Stimulated activated CD8-positive, alpha-beta memory T cell treated with anti-CD3 and anti-CD28 coated beads, Interleukin-7, amount 100 ng/mL, for 1 hour (primary cell): ENCODE data around the gene GET3.
"Not testable (repeated sequence)": the region's sequence is repeated elsewhere in the genome, so short reads cannot be mapped to it uniquely, and the experiment has no call there.

Experiments used
- DNase-seq, 2 donors: peaks; one replicate each; pipeline ENCODE4 v3.0.0-alpha.2; 2020; ENCODE audit warnings: low read depth in 2 of 2

Gene GET3

GRCh38 chr19:12792051-12792852 is 55.0 kb downstream of the GET3 start:
- peak; percentile 52 to 53 for DNase-seq

DNA sequence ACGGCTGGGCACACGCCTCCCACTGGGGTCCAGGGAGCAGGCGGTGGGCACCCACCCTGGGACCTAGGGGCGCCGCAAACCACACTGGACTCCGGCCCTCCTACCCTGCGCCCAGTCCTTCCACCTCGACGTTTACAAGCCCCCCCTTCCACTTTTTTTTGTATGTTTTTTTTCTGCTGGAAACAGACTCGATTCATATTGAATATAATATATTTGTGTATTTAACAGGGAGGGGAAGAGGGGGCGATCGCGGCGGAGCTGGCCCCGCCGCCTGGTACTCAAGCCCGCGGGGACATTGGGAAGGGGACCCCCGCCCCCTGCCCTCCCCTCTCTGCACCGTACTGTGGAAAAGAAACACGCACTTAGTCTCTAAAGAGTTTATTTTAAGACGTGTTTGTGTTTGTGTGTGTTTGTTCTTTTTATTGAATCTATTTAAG is 55.6 kb downstream of the GET3 start:
- DNase-seq, result no peak

DNA sequence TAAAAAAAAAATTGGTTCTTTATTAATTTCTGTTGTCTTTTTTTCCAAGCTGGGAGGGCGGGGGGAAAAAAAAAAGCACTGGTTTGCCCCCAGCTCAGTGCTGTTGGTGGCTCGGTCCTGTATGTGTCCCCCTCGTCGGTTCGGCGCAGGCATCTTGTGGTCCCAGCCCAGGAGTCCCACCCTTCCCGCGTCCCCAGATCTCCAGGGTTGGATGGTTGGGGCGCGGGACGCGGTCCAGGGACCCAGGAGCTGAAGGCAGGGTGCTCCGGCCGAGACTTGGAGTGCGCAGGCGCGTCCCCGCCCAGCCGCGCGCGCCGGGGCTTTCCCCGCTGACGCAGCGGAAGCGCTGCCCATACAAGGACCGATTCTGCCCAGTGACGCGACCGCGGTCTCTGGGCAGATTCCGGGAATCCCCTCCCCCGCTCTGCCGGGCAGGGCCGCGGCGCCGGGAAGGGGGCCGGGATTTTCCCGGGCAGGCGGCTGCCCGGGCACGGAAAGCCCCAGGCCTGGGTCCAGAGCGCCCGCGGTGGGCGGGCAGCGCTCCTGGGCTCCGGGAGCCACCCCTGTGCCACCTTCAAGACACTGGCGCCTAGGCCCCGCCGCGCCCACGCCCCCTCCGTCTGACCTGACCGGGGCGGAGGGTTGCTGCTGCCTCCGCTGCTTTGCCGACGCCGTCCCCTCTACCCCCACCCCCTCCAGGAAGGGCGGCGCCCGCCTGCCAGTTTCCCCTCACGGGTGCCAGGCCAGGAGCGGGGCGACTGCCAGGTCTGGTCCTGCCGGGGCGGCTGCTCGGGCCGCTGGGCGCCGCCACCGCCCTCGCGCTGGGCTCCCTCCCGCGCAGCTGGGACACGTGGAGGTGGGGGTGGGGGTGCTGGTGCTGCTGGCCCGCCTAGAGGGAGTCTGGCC is 56.2 kb downstream of the GET3 start:
- DNase-seq, result peak; percentile 85 to 91

GRCh38 chr19:12794196-12794941 is 57.1 kb downstream of the GET3 start:
- no peak for DNase-seq

- DNase-seq, result no peak
These were observed 57.7 kb downstream of the GET3 start for GRCh38 chr19:12794971-12795381.

DNA sequence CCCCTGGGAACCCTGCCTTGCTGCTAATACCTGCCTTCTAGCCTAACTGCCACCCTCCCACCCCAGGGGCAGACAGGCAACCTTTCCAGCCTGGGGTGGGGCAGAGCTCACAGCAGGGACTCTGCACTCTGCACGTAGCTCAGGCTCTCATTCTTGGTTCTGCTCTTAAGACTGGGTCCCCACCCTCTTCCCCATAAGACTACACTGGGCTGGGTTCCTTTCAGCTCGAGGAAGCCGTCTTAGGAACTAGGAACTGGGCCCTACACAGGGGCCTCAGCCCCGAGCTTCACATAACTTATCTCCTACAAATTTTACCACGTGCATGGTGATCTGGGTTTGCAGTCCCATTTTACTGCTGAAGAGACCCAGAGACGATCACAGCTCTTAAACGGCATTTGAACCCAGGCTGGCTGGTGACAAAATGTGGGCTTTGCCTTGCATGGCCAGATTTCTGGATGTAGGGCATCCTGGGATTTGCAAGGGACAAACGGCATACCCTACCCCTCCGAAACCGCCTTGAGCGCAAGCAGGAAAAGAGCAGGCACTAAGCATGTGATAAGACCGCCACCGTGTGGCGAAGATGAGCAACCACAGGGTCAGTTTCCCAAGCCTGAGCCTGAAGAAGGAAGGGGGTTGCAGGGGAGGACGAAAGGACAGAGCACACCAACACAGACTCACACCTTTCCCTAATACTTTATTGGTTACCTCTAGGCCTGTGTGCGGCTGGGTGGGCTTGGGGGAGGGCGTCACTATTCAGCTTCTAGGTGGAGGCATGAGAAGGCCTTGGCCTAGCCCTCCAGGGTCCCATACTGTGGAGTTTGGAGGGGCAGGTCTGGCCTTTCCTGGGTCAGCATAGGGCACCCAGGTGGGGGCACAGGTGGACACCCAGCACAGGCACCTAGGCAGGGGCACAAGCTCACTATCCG is 59.1 kb downstream of the GET3 start:
- DNase-seq, result peak in 1 of 2 donors; percentile 58

GRCh38 chr19:12797141-12797587 is 59.9 kb downstream of the GET3 start:
- no peak for DNase-seq

DNA sequence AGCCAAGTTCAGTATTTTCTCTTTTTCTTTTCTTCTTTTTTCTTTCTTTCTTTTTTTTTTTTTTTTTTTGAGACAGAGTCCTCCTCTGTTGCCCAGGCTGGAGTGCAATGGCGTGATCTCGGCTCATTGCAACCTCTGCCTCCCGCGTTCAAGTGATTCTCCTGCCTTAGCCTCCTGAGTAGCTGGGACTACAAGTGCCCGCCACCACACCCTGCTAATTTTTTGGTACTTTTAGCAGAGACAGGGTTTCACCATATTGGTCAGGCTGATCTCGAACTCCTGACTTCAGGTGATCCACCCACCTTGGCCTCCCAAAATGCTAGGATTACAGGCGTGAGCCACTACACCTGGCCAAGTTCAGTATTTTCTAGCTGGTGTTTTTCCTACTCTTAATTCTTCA is 60.3 kb downstream of the GET3 start:
- DNase-seq, result not testable (repeated sequence)
